Measurements from ENCODE around the gene PAWR. TPM values are rescaled to one million over a fixed set of nuclear protein-coding genes. Genes with fewer than 3 reads are reported as not detected.

The PAWR gene
- total and polyA plus RNA-seq, 2 of the 13 experiments (the other 11 are each of a cell fraction or from before 2014, with no cell fraction given): 29.1 to 36.1 TPM

DNA sequence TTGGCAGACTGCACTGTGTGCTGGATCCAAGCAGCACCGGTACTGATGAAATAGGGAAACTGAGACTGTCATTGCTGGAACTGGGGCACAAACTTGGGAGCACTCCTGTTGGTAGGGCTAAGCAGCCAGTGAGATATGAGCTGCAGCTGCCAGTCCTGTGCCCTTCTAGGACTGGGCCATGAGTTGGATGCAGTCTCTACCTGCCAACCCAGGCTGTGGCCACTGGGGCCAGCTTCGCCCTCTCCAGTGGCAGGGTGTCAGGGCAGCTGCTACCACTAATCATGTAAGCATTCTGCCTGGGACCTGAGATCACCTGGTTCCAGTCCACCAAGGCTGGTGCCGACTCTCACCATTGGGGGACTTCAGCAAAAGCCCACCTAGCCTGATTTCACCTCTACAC lies 121.1 kb downstream of the PAWR start:
- POLR2A ChIA-PET: interaction anchor here (1.2 kb wide), 1 partner anchor 12 kb away, joined by 3 read pairs; no protein-coding TSS in a partner anchor
- Histone ChIP-seq H3K79me2 (ENCODE audit: insufficient read depth, low read length) (no peaks in the 10 kb centered on the region), H3K9me3 (ENCODE audit: low read length) (no peaks in the 10 kb centered on the region), H3K27ac (ENCODE audit: extremely low read length, insufficient read depth, low read length) (no peak overlapping the region), H3K9ac (ENCODE audit: insufficient read depth, low read depth, low read length) (no peak overlapping the region), H3K36me3 (replicated peaks in 1 of 2; ENCODE audit: control insufficient read depth in 1 of 2, insufficient read depth in 2 of 2, low read length in 2 of 2) (peaks cover 8 to 9% of the 10 kb centered on the region in 2 experiments; a peak in 4 of 5 replicates), H3K4me1 (ENCODE audit: insufficient read depth, low read length) (peaks cover 36% of the 10 kb centered on the region), H4K20me1 (ENCODE audit: insufficient read depth, low read length) (no peaks in the 10 kb centered on the region), H2AFZ (ENCODE audit: low read length) (no peak overlapping the region), H3K4me2 (ENCODE audit: low read depth, low read length) (no peak overlapping the region), H3K27me3 (ENCODE audit: control insufficient read depth in 1 of 2, insufficient read depth in 2 of 2, low read length in 2 of 2) (no peaks in the 10 kb centered on the region), H3K4me3 (replicated peaks in 1 of 3; ENCODE audit: insufficient read depth in 1 of 3, low read depth in 2 of 3, low read length in 3 of 3) (no peak overlapping the region)
- FAIRE-seq (no peak), ATAC-seq (peak; percentile 51), DNase-seq (ENCODE audit: low spot score) (no peak)
- CTCF ChIA-PET (ENCODE audit: low intra/inter-chr PET ratio, low total read pairs): no interaction called here
- in situ Hi-C loops (cut with HindIII; ENCODE audit: extremely low pct_ligation_motif_present, low pct_unique_long_range_greater_than_20kb): loop anchor here (25.0 kb wide), 1 partner anchor 118 kb away; the partner anchor contains the start of gene PAWR
- no TSS peak for BruUV-seq (replicated peaks)
- no peak for TF ChIP-seq JUNB (CRISPR knock-in tag; IDR thresholded peaks at IDR 0.05; ENCODE audit: borderline replicate concordance)
- TF ChIP-seq, protein P1, sequence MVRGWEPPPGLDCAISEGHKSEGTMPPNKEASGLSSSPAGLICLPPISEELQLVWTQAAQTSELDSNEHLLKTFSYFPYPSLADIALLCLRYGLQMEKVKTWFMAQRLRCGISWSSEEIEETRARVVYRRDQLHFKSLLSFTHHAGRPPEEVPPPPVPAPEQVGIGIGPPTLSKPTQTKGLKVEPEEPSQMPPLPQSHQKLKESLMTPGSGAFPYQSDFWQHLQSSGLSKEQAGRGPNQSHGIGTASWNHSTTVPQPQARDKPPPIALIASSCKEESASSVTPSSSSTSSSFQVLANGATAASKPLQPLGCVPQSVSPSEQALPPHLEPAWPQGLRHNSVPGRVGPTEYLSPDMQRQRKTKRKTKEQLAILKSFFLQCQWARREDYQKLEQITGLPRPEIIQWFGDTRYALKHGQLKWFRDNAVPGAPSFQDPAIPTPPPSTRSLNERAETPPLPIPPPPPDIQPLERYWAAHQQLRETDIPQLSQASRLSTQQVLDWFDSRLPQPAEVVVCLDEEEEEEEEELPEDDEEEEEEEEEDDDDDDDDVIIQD (CRISPR knock-in tag; IDR thresholded peaks at IDR 0.05; ENCODE audit: low read depth): no peak
- TF ChIP-seq, protein P2, sequence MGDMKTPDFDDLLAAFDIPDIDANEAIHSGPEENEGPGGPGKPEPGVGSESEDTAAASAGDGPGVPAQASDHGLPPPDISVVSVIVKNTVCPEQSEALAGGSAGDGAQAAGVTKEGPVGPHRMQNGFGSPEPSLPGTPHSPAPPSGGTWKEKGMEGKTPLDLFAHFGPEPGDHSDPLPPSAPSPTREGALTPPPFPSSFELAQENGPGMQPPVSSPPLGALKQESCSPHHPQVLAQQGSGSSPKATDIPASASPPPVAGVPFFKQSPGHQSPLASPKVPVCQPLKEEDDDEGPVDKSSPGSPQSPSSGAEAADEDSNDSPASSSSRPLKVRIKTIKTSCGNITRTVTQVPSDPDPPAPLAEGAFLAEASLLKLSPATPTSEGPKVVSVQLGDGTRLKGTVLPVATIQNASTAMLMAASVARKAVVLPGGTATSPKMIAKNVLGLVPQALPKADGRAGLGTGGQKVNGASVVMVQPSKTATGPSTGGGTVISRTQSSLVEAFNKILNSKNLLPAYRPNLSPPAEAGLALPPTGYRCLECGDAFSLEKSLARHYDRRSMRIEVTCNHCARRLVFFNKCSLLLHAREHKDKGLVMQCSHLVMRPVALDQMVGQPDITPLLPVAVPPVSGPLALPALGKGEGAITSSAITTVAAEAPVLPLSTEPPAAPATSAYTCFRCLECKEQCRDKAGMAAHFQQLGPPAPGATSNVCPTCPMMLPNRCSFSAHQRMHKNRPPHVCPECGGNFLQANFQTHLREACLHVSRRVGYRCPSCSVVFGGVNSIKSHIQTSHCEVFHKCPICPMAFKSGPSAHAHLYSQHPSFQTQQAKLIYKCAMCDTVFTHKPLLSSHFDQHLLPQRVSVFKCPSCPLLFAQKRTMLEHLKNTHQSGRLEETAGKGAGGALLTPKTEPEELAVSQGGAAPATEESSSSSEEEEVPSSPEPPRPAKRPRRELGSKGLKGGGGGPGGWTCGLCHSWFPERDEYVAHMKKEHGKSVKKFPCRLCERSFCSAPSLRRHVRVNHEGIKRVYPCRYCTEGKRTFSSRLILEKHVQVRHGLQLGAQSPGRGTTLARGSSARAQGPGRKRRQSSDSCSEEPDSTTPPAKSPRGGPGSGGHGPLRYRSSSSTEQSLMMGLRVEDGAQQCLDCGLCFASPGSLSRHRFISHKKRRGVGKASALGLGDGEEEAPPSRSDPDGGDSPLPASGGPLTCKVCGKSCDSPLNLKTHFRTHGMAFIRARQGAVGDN (CRISPR knock-in tag; IDR thresholded peaks at IDR 0.05): peak; percentile 35; the same call in 1 of the 2 replicates
- intact Hi-C loops (cut with micrococcal nuclease; ENCODE audit: unreplicated experiment): no loop called here
- WGBS (ENCODE audit: low lambda C conversion rate): 100% methylated on average over 2 of the region's 3 CpGs
